ENCODE results near the gene NAGK. TPM values are rescaled to one million over a fixed set of nuclear protein-coding genes. Genes with fewer than 3 reads are reported as not detected.
"Not testable (repeated sequence)": the region's sequence is repeated elsewhere in the genome, so short reads cannot be mapped to it uniquely, and the experiment has no call there.

Gene NAGK
- total RNA-seq, 1 donor from 2014 or later = 150 TPM

DNA sequence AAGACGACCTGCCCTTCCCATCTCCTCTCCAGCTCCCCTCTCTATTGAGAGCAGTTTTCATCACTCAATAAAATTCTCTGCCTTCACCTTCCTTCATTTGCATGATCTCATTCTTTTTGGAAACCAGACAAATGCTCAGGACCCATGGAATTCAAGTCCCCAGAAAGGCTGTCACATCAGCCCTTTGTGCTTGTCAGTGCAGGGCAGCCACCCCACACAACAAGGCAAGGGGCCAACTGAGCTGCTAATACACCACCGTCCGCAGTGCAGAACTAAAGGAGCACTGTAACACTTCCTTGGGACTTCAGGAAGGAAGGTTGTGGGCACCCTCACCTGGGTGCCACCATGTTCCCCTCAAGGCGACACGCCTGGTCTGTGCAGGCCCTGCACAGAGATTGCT, 35.4 kb downstream of the NAGK start:
- H3K4me3 ChIP-seq = no peak overlapping the region
- H3K9me3 ChIP-seq = no peaks in the 10 kb centered on the region
- TF ChIP-seq, protein P1, sequence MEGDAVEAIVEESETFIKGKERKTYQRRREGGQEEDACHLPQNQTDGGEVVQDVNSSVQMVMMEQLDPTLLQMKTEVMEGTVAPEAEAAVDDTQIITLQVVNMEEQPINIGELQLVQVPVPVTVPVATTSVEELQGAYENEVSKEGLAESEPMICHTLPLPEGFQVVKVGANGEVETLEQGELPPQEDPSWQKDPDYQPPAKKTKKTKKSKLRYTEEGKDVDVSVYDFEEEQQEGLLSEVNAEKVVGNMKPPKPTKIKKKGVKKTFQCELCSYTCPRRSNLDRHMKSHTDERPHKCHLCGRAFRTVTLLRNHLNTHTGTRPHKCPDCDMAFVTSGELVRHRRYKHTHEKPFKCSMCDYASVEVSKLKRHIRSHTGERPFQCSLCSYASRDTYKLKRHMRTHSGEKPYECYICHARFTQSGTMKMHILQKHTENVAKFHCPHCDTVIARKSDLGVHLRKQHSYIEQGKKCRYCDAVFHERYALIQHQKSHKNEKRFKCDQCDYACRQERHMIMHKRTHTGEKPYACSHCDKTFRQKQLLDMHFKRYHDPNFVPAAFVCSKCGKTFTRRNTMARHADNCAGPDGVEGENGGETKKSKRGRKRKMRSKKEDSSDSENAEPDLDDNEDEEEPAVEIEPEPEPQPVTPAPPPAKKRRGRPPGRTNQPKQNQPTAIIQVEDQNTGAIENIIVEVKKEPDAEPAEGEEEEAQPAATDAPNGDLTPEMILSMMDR (IDR thresholded peaks at IDR 0.05) = no peak
- no peak overlapping the region for H3K27ac ChIP-seq
- DNase-seq (no peak), ATAC-seq (no peak)
- intact Hi-C loops (cut with DNase I) = no loop called here
- H3K36me3 ChIP-seq = peaks cover 9% of the 10 kb centered on the region
- no peaks in the 10 kb centered on the region for H3K4me1 ChIP-seq
- no peaks in the 10 kb centered on the region for H3K27me3 ChIP-seq (ENCODE audit: low read depth)

DNA sequence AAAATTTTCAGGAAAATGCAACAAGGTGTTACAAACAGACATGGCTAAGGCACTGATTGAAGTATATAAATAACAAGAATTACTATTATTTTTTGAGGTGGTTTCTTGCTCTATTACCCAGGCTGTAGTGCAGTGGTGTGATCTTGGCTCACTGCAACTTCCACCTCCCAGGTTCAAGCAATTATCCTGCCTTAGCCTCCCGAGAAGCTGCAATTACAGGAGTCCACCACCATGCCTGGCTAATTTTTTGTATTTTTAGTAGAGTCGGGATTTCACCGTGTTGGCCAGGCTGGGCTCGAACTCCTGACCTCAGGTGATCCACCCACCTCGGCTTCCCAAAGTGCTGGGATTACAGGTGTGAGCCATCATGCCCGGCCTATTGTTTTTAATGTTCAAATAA, 38.0 kb downstream of the NAGK start:
- H3K4me3 ChIP-seq; DNase-seq; H3K4me1 ChIP-seq; intact Hi-C loops (cut with DNase I); H3K27ac ChIP-seq; ATAC-seq; H3K27me3 ChIP-seq (ENCODE audit: low read depth); H3K9me3 ChIP-seq: not testable (repeated sequence)
- peaks cover 30% of the 10 kb centered on the region for H3K36me3 ChIP-seq

DNA sequence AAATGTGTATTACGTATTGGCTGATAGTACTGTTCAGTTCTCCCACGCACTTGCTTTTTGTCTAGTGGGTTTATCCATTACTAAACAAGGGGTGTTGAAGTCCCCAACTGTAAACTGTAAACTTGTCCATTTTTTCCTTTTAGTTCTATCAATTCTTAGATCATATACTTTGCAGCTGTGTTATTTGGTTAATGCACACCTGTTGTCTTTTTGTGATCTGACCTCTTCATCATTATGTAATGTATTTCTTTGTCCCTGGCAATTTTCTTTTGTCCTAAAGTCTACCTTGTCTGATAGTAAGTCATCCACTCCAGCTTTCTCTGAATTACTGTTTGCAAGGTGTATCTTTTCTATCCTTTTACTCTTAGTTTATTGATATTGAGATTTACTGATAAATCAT, 39.6 kb downstream of the NAGK start:
- H3K27ac ChIP-seq = no peak overlapping the region
- intact Hi-C loops (cut with DNase I) = no loop called here
- ATAC-seq = no peak
- no peak overlapping the region for H3K4me3 ChIP-seq
- no peaks in the 10 kb centered on the region for H3K4me1 ChIP-seq
- H3K27me3 ChIP-seq (ENCODE audit: low read depth) = no peaks in the 10 kb centered on the region
- no peak for DNase-seq
- peaks cover 30% of the 10 kb centered on the region for H3K36me3 ChIP-seq
- no peaks in the 10 kb centered on the region for H3K9me3 ChIP-seq
- TF ChIP-seq, protein P1 (IDR thresholded peaks at IDR 0.05) = no peak

DNA sequence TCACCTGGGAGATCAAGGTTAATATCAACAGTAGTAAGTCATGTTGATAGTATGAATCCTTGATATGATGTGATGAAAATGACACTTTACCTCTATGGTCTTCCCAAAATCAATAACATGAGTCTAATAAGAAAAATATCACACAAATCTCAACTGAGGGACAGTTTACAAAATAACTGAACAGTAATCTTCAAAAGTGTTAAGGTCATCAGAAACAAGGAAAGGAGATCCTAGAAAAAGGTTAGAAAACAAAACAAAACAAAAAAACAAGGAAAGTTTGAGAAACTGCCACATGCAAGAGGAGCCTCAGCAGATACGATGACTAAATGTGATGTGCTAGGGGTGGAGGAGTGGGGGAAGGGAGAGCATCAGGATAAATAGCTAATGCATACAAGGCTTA, 45.4 kb downstream of the NAGK start:
- Histone ChIP-seq H3K27me3 (ENCODE audit: low read depth) (no peaks in the 10 kb centered on the region), H3K9me3 (no peaks in the 10 kb centered on the region), H3K27ac (no peak overlapping the region), H3K36me3 (peaks cover 65% of the 10 kb centered on the region), H3K4me1 (no peaks in the 10 kb centered on the region), H3K4me3 (no peak overlapping the region)
- no peak for DNase-seq
- TF ChIP-seq, protein P1 (IDR thresholded peaks at IDR 0.05) = no peak
- ATAC-seq = no peak
- intact Hi-C loops (cut with DNase I) = no loop called here

DNA sequence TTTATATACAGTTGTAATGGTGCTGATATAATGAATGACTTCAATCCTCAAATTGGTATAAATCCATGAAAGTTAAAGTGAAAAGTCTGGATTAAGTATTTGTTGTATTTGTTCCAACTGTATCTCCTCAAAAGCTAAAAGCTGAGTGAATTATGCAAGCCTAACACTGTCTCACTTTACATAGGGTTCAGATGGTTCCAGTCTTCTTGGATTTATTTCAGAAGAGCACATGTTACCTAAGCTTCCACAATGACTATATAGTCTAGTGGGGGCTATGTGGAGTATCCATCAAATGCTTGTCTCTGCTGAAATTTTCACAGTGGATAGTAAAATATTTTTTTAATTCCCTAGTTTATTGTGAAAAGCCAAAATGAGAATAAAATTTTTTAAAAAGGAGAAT, 48.6 kb downstream of the NAGK start:
- ATAC-seq (no peak), DNase-seq (no peak)
- no peak overlapping the region for H3K27ac ChIP-seq
- no peaks in the 10 kb centered on the region for H3K4me1 ChIP-seq
- TF ChIP-seq, protein P1 (IDR thresholded peaks at IDR 0.05) = no peak
- H3K4me3 ChIP-seq = no peak overlapping the region
- H3K27me3 ChIP-seq (ENCODE audit: low read depth) = no peaks in the 10 kb centered on the region
- no peaks in the 10 kb centered on the region for H3K9me3 ChIP-seq
- intact Hi-C loops (cut with DNase I) = no loop called here
- peaks cover 71% of the 10 kb centered on the region for H3K36me3 ChIP-seq

DNA sequence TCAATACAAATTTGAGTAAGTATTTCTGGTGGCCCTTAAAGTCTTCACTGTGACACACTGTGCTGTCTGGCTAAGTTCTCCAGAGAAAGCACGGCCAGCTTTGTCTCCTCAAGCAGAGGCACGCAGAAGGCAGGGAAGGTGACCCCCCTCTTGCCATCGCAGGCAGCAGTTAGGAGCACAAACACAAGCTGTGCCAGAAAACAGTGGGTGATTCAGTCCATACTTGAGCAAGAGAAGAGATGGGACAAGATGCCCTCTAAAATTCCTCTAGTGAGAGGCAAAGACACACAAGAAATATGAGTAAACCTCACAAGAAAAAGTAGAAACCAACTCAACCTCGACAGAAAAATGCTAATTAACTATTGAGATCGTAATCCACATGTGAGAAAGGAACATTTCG, 51.7 kb downstream of the NAGK start:
- intact Hi-C loops (cut with DNase I) = no loop called here
- Histone ChIP-seq H3K36me3 (peaks cover 70% of the 10 kb centered on the region), H3K4me1 (no peaks in the 10 kb centered on the region), H3K27me3 (ENCODE audit: low read depth) (no peaks in the 10 kb centered on the region), H3K9me3 (no peaks in the 10 kb centered on the region), H3K27ac (no peak overlapping the region), H3K4me3 (no peak overlapping the region)
- no peak for DNase-seq
- no peak for ATAC-seq
- TF ChIP-seq, protein P1 (IDR thresholded peaks at IDR 0.05) = no peak

All from lower lobe of right lung (tissue), 2 donors.